H1 (cell line): ENCODE data around the gene LAMA3.

Source experiments
- POLR2A ChIP-seq, 2 experiments: IDR thresholded peaks; 1 replicate in 1 of 2; 2 replicates in 1 of 2; pipeline ENCODE4 v1.6.1; 2011; ENCODE audit warnings: low read depth in 2 of 2, low read length in 2 of 2, mild to moderate bottlenecking in 2 of 2; ENCODE audit errors: control extremely low read depth in 1 of 2
- RBBP5 ChIP-seq: IDR thresholded peaks from 2 replicates; pipeline ENCODE4 v1.7.1; 2012; ENCODE audit warnings: low read depth, mild to moderate bottlenecking, inconsistent platforms, low read length, moderate library complexity, borderline replicate concordance
- SIN3A ChIP-seq, 2 experiments: IDR thresholded peaks in 1 of 2; conservative IDR thresholded peaks in 1 of 2; 2 replicates each; pipeline ENCODE4 v1.6.1; 2011 to 2012; ENCODE audit warnings: low read length in 2 of 2, improper control_type of control experiment in 1 of 2, low read depth in 1 of 2, mild to moderate bottlenecking in 1 of 2
- TF ChIP-seq, protein P1 (sequence below), 3 experiments: IDR thresholded peaks; 1 replicate in 2 of 3; 2 replicates in 1 of 3; pipeline versions ENCODE4 v1.5.1 to v1.6.1; 2011; ENCODE audit warnings: low read length in 3 of 3, mild to moderate bottlenecking in 3 of 3, inconsistent platforms in 2 of 3, low read depth in 1 of 3, moderate library complexity in 1 of 3; ENCODE audit not compliant: insufficient read depth in 1 of 3; ENCODE audit errors: control extremely low read depth in 1 of 3

DNA sequence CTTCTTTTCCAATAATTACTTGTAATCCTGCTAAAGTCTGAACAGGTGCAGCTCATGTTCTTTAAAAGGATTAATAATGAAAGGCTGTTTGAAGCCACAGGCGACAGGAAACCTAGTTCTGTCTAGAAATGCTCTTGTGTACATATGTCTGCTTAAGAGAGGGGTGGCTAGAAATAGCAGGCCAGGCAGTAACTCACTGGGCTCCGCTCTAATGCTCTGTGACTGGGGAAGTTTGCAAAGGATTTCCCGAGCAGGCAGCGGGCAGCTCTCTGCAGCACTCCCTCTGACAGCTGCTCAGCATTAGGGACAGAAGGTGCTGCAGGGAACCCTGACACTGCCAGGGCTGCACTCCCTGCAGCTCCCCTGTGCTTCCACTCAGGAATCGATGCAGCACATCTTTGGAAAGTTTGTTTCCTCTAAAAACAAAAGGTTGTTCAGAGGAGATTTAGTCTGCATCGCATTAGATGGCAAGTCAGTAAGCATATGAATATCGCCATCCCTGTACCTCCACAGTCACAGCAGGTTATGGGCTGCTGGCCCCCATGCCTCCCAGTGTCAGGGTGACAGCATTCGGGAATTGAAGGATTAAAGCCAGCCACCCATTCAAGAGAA lies 292.2 kb downstream of the LAMA3 start:
- no peak for TF ChIP-seq POLR2A (IDR thresholded peaks at IDR 0.05; ENCODE audit: control extremely low read depth in 1 of 2, low read depth in 2 of 2, low read length in 2 of 2)
- TF ChIP-seq SIN3A (conservative IDR thresholded peaks at IDR 0.05 in 1 of 2, IDR thresholded peaks at IDR 0.05 in 1 of 2; ENCODE audit: low read depth in 1 of 2, low read length in 2 of 2): no peak
- TF ChIP-seq RBBP5: no peak
- TF ChIP-seq, protein P1, sequence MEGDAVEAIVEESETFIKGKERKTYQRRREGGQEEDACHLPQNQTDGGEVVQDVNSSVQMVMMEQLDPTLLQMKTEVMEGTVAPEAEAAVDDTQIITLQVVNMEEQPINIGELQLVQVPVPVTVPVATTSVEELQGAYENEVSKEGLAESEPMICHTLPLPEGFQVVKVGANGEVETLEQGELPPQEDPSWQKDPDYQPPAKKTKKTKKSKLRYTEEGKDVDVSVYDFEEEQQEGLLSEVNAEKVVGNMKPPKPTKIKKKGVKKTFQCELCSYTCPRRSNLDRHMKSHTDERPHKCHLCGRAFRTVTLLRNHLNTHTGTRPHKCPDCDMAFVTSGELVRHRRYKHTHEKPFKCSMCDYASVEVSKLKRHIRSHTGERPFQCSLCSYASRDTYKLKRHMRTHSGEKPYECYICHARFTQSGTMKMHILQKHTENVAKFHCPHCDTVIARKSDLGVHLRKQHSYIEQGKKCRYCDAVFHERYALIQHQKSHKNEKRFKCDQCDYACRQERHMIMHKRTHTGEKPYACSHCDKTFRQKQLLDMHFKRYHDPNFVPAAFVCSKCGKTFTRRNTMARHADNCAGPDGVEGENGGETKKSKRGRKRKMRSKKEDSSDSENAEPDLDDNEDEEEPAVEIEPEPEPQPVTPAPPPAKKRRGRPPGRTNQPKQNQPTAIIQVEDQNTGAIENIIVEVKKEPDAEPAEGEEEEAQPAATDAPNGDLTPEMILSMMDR (IDR thresholded peaks at IDR 0.05; ENCODE audit: control extremely low read depth in 1 of 3, insufficient read depth in 1 of 3, low read depth in 1 of 3, low read length in 3 of 3): no peak
